Fibroblast of skin of scalp (primary cell): ENCODE results near the gene PSMD9.
"Not testable (repeated sequence)": the region's sequence is repeated elsewhere in the genome, so short reads cannot be mapped to it uniquely, and the experiment has no call there.

Experiments
- DNase-seq: peaks from one replicate; pipeline ENCODE4 v3.0.0-alpha.2; 2013

The PSMD9 gene

DNA sequence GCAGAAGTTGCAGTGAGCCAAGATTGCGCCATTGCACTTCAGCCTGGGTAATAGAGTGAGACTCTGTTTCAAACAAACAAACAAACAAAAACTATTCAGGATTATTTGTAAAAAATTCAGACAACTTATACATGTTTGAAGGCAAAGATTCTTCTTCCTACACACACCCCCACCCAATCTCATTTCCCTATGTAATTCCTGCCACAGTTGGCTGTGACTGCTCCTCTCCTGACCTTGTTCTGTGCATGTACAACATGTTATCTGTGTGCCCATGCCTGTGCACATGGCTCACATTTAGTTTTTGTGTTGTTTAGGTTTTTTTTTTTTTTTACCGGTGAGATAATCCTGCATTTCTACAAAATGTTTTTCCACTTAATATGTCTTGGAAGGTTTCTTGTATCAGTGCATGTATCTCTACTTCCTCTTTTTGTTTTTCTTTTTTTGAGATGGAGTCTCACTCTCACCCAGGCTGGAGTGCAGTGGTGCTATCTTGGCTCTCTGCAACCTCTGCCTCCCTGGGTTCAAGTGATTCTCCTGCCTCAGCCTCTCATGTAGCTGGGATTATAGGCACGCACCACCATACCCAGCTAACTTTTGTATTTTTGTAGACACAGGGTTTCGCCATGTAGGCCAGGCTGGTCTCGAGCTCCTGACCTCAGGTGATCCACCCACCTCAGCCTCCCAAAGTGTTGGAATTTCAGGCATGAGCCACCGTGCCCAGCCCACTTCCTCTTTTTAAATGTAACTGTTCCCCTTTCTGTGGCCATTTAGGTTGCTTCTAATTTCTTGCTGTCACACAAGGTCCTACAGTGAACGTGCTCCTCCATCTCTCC is 38.5 kb downstream of the PSMD9 start:
- no peak for DNase-seq

- no peak for DNase-seq
Measured at GRCh38 chr12:121927813-121928212, 39.2 kb downstream of the PSMD9 start.

DNA sequence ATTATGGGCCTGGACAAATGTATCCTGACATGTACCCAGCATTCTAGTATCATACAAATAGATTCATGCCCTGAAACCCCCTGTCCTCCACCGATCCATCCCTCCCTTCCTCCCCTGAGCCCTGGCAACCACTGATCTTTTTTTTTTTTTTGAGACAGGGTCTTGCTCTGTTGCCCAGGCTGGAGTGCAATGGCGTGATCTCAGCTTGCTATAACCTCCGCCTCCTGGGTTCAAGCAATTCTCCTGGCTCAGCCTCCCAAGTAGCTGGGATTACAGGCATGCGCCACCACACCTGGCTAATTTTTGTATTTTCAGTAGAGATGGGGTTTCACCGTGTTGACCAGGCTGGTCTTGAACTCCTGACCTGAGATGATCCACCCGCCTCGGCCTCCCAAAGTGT is 41.0 kb downstream of the PSMD9 start:
- DNase-seq = not testable (repeated sequence)

- no peak for DNase-seq
Measured at GRCh38 chr12:121930862-121931261, 42.3 kb downstream of the PSMD9 start.

DNA sequence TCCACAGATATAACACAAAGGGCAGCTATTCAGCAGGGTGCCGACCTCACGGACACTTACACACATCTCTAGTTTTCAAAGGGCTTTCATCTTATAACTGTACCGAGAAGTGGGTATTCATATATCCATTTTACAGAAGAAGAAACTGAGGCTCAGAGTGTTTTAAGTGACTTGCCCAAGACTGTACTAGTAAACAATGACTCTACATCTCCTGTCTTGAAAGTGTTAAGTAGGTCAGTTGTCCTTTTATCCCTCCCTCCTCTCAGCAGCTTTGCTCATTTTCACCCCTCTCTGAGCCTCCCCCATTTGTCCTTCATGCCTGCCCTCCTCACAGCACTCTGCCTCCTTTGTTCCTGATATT is 43.6 kb downstream of the PSMD9 start:
- no peak for DNase-seq

GRCh38 chr12:121932914-121933521 is 44.4 kb downstream of the PSMD9 start:
- no peak for DNase-seq

DNA sequence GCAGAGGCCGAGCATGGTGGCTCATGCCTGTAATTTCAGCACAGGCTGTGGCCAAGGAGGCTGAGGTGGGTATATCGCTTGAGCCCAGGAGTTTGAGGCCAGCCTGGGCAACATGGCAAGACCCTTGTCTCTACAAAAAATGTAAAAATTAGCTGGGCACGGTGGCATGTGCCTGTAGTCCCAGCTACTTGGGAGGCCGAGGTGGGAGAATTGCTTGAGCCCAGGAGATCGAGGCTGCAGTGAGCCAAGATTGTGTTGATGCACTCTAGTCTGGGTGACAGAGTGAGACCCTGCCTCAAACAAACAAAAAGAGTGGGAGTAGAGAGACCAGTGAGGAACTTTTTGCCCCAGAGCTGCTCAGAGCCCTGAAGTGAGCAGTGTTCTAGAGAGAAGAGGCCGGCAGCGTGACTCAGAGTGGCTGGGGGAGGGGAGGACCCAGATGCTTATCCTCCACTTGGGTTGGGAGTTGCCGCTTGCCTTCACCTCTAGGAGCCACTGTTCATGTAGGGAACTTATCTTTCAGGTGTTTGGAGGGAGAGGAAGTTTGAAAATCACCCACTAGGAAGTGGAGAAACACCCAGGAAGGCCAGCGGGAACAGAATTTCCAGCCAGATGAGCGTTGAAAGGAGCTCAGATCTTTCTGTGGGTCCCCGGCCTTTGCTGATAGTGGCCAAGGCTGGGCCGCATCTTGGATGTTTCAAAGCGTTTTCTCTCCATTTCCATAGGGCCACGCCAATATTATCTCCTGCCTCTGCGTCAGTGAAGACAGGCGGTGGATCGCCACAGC is 45.1 kb downstream of the PSMD9 start:
- DNase-seq = peak; percentile 38

GRCh38 chr12:121934309-121934664 is 45.7 kb downstream of the PSMD9 start:
- DNase-seq = no peak

GRCh38 chr12:121937654-121938053 is 49.1 kb downstream of the PSMD9 start:
- no peak for DNase-seq

DNA sequence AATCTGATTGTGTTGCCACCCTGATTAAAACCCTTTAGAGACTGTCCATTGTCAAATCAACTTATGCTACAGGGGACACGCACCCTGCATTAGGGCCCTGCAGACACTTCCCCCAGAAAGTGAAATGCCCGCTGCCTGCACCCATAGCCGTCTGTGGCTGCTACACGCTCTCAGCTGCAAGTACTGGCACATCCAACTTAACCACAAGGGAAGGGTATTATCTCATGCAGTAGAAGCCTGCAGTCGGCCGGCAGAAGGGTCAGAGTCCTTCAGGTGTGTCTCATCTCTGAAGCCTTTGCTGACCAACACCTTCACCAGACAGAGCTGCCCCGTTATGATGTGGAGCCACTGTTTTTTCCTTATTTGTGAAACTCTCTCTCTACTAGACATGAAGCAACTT is 50.6 kb downstream of the PSMD9 start:
- DNase-seq = no peak

DNA sequence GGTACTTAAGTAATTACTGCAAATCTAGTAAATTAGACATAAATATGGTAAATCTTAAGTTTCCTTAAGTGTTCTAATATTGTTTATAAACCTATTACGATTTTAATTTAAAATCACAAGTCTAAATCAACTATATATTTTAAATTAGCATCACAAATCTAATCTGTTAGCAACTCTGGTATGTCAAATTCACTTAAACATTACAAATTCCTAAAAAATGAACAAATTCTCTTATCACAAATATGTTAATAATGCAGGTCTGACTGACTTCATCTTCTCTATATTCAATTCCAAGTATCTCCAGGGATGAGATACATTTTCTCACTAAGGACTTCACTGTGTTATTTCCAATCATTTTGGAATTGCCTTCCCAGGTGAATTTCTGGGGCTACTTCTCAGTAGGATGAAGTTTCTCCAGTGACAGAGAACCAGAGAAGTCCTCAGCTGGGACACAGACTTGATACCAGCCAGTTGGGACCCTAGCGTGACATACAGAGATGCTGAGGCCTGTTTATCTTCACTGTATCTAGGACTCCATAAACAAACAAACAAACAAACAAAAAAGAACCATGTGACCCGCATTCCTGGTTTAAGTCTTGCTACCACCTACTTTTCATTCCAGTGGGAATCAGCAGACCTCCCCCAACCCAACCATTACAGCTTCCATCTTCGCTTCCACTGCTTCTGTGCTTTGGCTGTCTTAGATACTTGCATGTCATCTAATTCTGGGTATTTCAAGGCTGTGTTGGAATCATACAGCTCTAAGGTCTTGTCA is 51.6 kb downstream of the PSMD9 start:
- no peak for DNase-seq

DNA sequence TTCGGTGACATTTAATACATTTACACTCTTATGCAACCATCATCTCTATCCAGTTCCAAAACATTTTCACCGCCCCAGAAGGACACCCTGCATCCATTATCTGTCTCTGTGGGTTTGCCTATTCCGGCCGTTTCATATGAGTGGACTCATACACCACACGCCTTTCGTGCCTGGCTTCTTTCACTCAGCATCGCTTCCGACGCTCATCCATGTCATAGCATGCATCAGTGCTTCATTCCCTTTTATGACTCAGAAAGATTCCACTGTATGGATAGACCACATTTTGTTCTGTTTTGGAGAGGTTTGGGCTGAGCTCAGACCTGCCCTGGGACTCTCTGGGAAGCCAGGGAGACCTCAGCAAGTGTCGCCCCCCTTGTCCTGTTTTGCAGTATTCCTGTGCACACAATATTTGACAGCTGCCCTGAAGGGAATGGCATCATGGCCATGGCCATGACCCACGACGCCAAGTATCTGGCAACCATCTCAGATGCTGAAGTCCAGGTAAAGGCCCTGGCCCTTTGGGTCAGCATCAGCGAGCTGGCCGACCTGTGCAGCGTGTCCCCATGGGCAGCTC is 53.6 kb downstream of the PSMD9 start:
- DNase-seq = peak; percentile 51

DNA sequence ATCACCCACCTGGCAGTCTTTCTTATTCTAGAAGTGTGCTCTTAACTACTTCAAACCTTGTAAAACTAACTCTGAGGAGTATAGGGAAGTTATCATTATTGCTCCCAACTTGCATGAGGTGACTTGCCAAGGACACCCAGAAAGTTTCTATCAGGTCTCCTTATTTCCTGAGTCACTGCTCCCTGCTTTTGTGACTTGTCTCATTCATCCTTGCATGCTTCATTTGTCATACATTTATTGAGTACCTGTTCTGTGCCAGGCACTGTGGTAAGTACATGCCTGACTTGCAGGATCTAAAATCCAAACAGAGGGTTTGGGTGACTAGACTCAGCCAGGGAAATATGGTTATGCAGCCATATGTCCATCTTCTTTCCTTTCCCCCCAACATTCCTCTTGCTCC is 55.3 kb downstream of the PSMD9 start:
- no peak for DNase-seq

GRCh38 chr12:121946313-121947025 is 57.9 kb downstream of the PSMD9 start:
- no peak for DNase-seq

DNA sequence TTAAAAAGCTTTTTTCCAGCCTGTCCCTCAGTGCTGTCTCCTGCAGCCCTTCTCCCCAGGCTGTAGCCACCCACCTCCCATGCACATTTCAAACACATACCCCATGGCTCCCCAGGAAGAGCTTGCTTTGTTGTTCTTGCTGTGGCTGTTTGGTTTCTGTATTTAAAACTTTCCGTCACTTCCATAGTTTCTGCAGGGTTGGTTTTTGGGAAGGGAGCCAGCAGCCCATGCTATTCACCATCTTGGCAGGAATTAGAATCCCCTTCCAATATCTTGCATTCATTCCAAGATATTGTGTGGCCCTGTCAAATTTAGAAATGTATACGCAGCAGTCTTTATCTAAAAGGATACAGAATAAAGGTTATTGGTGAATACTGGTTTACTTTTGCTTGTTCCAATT is 59.4 kb downstream of the PSMD9 start:
- peak; percentile 15 for DNase-seq

DNA sequence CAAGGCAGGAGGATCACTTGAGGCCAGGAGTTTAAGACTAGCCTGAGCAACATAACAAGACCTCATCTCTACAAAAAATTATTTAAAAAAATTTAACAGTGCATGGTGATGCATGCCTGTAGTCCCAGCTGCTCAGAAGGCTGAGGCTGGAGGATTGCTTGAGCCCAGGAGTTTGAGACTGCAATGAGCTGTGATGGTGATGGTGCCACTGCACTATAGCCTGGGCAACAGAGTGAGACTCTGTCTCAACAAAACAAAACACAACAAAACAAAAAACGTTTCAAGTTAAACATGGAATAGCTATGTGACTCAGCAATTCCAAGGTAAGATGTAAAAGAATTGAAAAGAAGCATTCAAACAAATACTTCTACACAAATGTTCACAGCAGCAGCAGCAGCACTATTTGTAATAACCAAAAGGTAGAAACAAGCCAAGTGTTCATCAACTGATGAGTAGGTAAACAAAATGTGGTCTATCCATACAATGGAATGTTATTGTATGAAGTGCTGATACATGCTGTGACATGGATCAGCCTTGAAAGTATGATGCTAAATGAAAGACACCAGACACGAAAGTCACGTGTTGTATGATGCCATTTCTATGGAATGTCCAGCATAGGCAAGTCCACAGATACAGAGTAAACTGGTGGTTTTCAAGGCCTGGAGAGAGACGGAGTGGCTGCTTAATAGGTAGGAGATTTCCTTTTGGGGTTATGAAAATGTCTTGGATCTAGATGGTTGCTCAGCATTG is 61.2 kb downstream of the PSMD9 start:
- DNase-seq = peak; percentile 88

DNA sequence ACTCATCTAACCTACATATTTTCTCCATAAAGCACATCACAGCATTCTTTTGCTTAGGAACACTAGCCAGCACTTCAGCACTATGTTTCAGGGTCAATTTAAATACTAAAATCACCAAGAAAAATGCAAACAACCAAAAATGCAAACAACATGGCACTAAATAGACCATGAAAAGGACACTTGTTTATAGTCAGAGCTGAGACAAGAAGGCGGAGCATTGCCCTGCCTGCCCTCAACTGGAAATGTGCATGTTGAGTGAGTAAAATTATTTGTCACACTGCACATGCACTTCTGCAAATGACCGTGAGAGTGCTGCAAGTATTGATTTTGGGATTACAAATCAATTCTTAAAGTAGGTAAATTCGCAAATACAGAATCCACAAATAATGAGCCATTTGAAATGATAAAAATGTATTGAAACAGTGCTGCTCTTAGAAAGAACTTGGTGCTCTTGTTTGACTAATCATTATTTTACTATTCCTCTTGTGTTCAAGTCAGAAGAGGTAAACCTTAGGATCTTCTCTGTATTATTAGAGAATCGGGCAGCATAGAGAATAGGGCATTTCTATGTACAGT is 64.6 kb downstream of the PSMD9 start:
- no peak for DNase-seq

- no peak for DNase-seq
Measured at GRCh38 chr12:121953695-121954094, 65.1 kb downstream of the PSMD9 start.

DNA sequence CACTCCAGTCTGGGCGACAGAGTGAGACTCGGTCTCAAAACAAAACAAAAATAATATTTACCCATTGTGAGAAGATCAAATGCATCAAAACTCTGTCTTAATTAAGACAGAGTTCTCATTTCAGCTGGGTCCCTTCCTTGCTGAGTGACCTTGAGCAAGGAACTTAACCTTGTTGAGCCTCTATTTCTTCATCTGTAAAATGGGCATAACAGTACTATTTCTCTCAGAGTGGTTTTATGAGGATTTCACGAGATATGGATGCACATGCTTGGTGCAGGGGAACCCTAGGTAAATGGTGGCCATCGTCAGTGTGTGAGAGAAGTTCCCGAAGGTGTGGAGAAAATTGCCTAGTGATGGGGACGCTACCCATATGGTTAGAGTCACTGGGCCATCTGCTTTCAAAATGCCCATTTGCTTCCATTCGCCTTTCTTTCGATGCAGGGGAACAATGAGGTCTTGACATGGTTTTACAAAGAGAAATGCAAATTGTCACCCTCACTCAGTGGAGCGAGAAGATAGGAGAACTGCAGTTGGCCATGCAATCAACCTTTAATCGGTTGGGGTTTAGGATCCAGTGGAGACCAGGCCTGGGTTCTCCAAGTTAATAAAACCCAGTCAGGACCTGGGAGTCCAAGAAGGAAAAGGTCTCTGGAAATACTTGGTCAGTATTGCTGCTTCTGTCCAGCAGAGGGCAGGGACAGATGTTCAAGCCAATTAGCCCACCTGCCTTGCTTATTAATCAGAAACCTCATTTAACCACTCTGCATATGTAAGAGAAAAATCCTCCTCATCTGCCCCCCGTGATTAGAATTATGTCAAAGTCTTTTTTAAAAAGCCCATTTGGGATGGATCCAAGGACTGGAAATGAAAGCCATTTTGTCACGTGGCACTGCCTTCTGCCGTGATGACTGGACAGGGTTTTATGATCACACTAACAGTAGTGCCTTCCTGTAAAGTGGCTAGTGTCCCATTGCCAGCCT is 67.0 kb downstream of the PSMD9 start:
- no peak for DNase-seq
